SK-N-SH (cell line): ENCODE measurements around the gene MAPKAPK5. TPM values are rescaled to one million over a fixed set of nuclear protein-coding genes. Genes with fewer than 3 reads are reported as not detected.
"Not testable (repeated sequence)": the region's sequence is repeated elsewhere in the genome, so short reads cannot be mapped to it uniquely, and the experiment has no call there.

Experiments used
- CTCF ChIA-PET: fragments of 300-600, 350-600 bp; formaldehyde crosslinking; extraction: SDS; loops from one replicate; lab custom pipeline; 2021; lab: Yijun Ruan, JAX
- POLR2A ChIA-PET: fragments of 350-600 bp; sonication (Branson Sonifier 250); formaldehyde crosslinking; extraction: SDS; loops from one replicate; lab custom pipeline; 2020; ENCODE audit warnings: antibody characterized with exemption, inconsistent platforms; lab: Yijun Ruan, JAX
- DNase-seq: peaks from one replicate; pipeline ENCODE4 v3.0.0; 2012
- H2AFZ ChIP-seq: fragments of 200-600 bp; sonication (generic); 2 replicates; pipeline ENCODE4 v1.8.1; 2016; ENCODE audit warnings: antibody characterized with exemption, mild to moderate bottlenecking, low read depth
- H3F3A ChIP-seq: fragments of 200-600 bp; sonication (generic); replicated peaks from 2 replicates; pipeline ENCODE3; 2016; ENCODE audit warnings: antibody characterized with exemption, mild to moderate bottlenecking; ENCODE audit not compliant: insufficient read depth
- H3K27ac ChIP-seq, 2 experiments: fragments of 200-500 bp in 1 of 2; fragments of 200-600 bp in 1 of 2; sonication (Bioruptor generic) in 1 of 2; sonication (generic), shearing (Covaris generic) in 1 of 2; 2 replicates each; pipeline versions ENCODE4 v1.5.1 to v1.6.1; 2014 to 2016; ENCODE audit warnings: low read depth in 2 of 2, inconsistent platforms in 1 of 2, low read length in 1 of 2, mild to moderate bottlenecking in 1 of 2, mixed read lengths in 1 of 2
- H3K27me3 ChIP-seq: fragments of 200-600 bp; sonication (generic), shearing (Covaris generic); 2 replicates; pipeline ENCODE4 v1.6.1; 2016; ENCODE audit warnings: mixed run types; ENCODE audit not compliant: insufficient read depth
- H3K36me3 ChIP-seq, 2 experiments: fragments of 200-500 bp in 1 of 2; fragments of 200-600 bp in 1 of 2; sonication (Bioruptor generic) in 1 of 2; sonication (generic) in 1 of 2; replicated peaks in 1 of 2; 2 replicates each; pipeline versions ENCODE3 to v1.5.1; 2014 to 2016; ENCODE audit warnings: low read length in 1 of 2, mild to moderate bottlenecking in 1 of 2; ENCODE audit not compliant: insufficient read depth in 2 of 2, control insufficient read depth in 1 of 2
- H3K4me1 ChIP-seq, 2 experiments: fragments of 200-500 bp in 1 of 2; fragments of 200-600 bp in 1 of 2; sonication (Bioruptor generic) in 1 of 2; sonication (generic), shearing (Covaris generic) in 1 of 2; 2 replicates each; pipeline versions ENCODE4 v1.5.1 to v1.6.1; 2014 to 2016; ENCODE audit warnings: low read depth in 1 of 2, low read length in 1 of 2, mixed run types in 1 of 2; ENCODE audit not compliant: insufficient read depth in 2 of 2, control insufficient read depth in 1 of 2
- H3K4me2 ChIP-seq: fragments of 200-600 bp; sonication (generic), shearing (Covaris generic); 2 replicates; pipeline ENCODE4 v1.6.1; 2017; ENCODE audit warnings: mixed run types
- H3K4me3 ChIP-seq, 2 experiments: fragments of 200-500 bp in 1 of 2; fragments of 200-600 bp in 1 of 2; sonication (Bioruptor generic) in 1 of 2; sonication (generic), shearing (Covaris generic) in 1 of 2; 2 replicates each; pipeline versions ENCODE4 v1.5.1 to v1.8.1; 2014 to 2016; ENCODE audit warnings: low read depth in 2 of 2, inconsistent platforms in 1 of 2, low read length in 1 of 2, mild to moderate bottlenecking in 1 of 2, mixed read lengths in 1 of 2, moderate library complexity in 1 of 2
- H3K79me2 ChIP-seq: fragments of 200-600 bp; sonication (generic); 2 replicates; pipeline ENCODE4 v1.8.1; 2017; ENCODE audit warnings: mild to moderate bottlenecking; ENCODE audit not compliant: insufficient read depth
- H3K9ac ChIP-seq: fragments of 200-600 bp; sonication (generic); 2 replicates; pipeline ENCODE4 v1.6.1; 2017; ENCODE audit warnings: mixed run types
- H3K9me2 ChIP-seq: fragments of 200-600 bp; sonication (generic); 2 replicates; pipeline ENCODE4 v1.6.1; 2017; ENCODE audit warnings: mixed run types
- H3K9me3 ChIP-seq: fragments of 200-600 bp; sonication (generic); 2 replicates; pipeline ENCODE4 v1.6.1; 2017; ENCODE audit warnings: mixed run types, mild to moderate bottlenecking, moderate library complexity
- H4K20me1 ChIP-seq: fragments of 200-600 bp; sonication (generic); 2 replicates; pipeline ENCODE4 v1.6.1; 2017; ENCODE audit warnings: mild to moderate bottlenecking, mixed run types; ENCODE audit not compliant: insufficient read depth
- ELF1 ChIP-seq: IDR thresholded peaks from 2 replicates; pipeline ENCODE4 v1.4.0; 2012
- FOSL2 ChIP-seq: IDR thresholded peaks from 2 replicates; pipeline ENCODE4 v1.4.0; 2012; ENCODE audit warnings: low read depth, mild to moderate bottlenecking, moderate library complexity, borderline replicate concordance
- FOXJ3 ChIP-seq: sonication (generic); formaldehyde crosslinking; IDR thresholded peaks from 2 replicates; pipeline ENCODE4 v1.5.1; 2020; ENCODE audit warnings: mild to moderate bottlenecking, missing genetic modification reagents
- FOXM1 ChIP-seq: IDR thresholded peaks from 2 replicates; pipeline ENCODE4 v1.4.0; 2012; ENCODE audit warnings: low read depth, mild to moderate bottlenecking
- GABPA ChIP-seq: IDR thresholded peaks from 2 replicates; pipeline ENCODE4 v1.4.0; 2012; ENCODE audit warnings: low read depth, mild to moderate bottlenecking
- GATA2 ChIP-seq: sonication (generic); formaldehyde crosslinking; IDR thresholded peaks from 2 replicates; pipeline ENCODE4 v1.5.0; 2020; ENCODE audit warnings: mild to moderate bottlenecking, missing genetic modification reagents
- MXI1 ChIP-seq: IDR thresholded peaks from 2 replicates; pipeline ENCODE4 v1.6.1; 2012; ENCODE audit warnings: mild to moderate bottlenecking, low read depth, low read length, improper control_type of control experiment
- POLR2AphosphoS5 ChIP-seq: IDR thresholded peaks from 2 replicates; pipeline ENCODE4 v1.6.1; 2012; ENCODE audit warnings: low read depth, low read length
- RFX5 ChIP-seq: IDR thresholded peaks from 2 replicates; pipeline ENCODE4 v1.6.1; 2012; ENCODE audit warnings: mild to moderate bottlenecking, improper control_type of control experiment, low read length
- SIN3A ChIP-seq: IDR thresholded peaks from 2 replicates; pipeline ENCODE4 v1.6.1; 2012; ENCODE audit warnings: low read depth, mild to moderate bottlenecking, low read length, moderate library complexity, borderline replicate concordance
- SMC3 ChIP-seq: IDR thresholded peaks from 2 replicates; pipeline ENCODE4 v1.6.1; 2012; ENCODE audit warnings: low read depth, low read length, improper control_type of control experiment
- TAF1 ChIP-seq: IDR thresholded peaks from 2 replicates; pipeline ENCODE4 v1.6.1; 2012; ENCODE audit warnings: low read depth, mild to moderate bottlenecking, low read length, moderate library complexity, borderline replicate concordance
- TCF12 ChIP-seq: IDR thresholded peaks from 2 replicates; pipeline ENCODE4 v1.4.0; 2012
- WGBS: methylation state at CpG from one replicate; pipeline ENCODE4 v1.1.6; 2017; ENCODE audit warnings: low lambda C conversion rate; 5-methylcytosine and 5-hydroxymethylcytosine counted together
- polyA plus RNA-seq, 3 experiments: library from polyadenylated mRNA; depleted of rRNA; stranded (reverse); fragments of >200 nt; gene quantifications; 2 replicates each; pipeline ENCODE4 v1.2.3, GENCODE V29; 2012
- TF ChIP-seq, protein P1 (sequence below): IDR thresholded peaks from 2 replicates; pipeline ENCODE4; 2012
- TF ChIP-seq, protein P2 (sequence below): fragments of 150-350 bp; IDR thresholded peaks from 2 replicates; pipeline ENCODE4 v1.6.1; 2016; ENCODE audit warnings: mild to moderate bottlenecking, low read depth, low read length
- TF ChIP-seq, protein P3 (sequence below): IDR thresholded peaks from 2 replicates; pipeline ENCODE4 v1.4.0; 2012; ENCODE audit warnings: low read depth, borderline replicate concordance

MAPKAPK5 gene
- polyA plus RNA-seq, 1 of the 3 experiments (the other 2 are of a cell fraction), result 38.1 TPM

DNA sequence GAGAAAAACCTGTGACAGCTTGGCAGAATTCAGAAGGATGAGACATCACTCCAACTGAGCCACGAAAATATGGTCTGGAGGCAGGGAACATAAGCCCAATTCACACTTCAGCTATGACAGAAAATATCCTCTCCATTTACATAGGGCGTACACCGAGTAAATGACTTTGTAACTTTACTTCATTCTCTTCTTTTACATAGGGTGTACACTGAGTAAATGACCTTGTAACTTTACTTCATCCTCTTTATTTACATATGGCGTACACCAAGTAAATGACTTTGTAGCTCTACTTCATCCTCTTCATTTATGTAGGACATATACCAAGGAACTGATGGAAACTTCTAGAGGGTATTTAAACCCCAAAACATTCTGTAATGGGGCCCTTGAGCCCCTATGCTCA is 14.1 kb upstream of the MAPKAPK5 start:
- H2AFZ ChIP-seq, result no peak overlapping the region
- no peaks in the 10 kb centered on the region for H3K27me3 ChIP-seq
- H4K20me1 ChIP-seq, result no peaks in the 10 kb centered on the region
- TF ChIP-seq SIN3A, result no peak
- TF ChIP-seq, all 33 proteins: peak for 0
- no peaks in the 10 kb centered on the region for H3K79me2 ChIP-seq
- no peak overlapping the region for H3K27ac ChIP-seq
- no peaks in the 10 kb centered on the region for H3K9me2 ChIP-seq
- H3K9me3 ChIP-seq, result no peaks in the 10 kb centered on the region
- H3K36me3 ChIP-seq, result no peaks in the 10 kb centered on the region
- ChIA-PET POLR2A (no interaction called here), CTCF (interaction anchor here (0.7 kb wide), 1 partner anchor 75 kb away, joined by 4 read pairs; no protein-coding TSS in a partner anchor)
- H3K4me3 ChIP-seq, result no peak overlapping the region
- no peaks in the 10 kb centered on the region for H3K4me1 ChIP-seq
- no peak for DNase-seq
- no peak overlapping the region for H3K4me2 ChIP-seq
- no peak overlapping the region for H3K9ac ChIP-seq
- H3F3A ChIP-seq, result no peaks in the 10 kb centered on the region
- whole genome bisulfite sequencing, result 73% methylated on average over 4 of the region's 4 CpGs

DNA sequence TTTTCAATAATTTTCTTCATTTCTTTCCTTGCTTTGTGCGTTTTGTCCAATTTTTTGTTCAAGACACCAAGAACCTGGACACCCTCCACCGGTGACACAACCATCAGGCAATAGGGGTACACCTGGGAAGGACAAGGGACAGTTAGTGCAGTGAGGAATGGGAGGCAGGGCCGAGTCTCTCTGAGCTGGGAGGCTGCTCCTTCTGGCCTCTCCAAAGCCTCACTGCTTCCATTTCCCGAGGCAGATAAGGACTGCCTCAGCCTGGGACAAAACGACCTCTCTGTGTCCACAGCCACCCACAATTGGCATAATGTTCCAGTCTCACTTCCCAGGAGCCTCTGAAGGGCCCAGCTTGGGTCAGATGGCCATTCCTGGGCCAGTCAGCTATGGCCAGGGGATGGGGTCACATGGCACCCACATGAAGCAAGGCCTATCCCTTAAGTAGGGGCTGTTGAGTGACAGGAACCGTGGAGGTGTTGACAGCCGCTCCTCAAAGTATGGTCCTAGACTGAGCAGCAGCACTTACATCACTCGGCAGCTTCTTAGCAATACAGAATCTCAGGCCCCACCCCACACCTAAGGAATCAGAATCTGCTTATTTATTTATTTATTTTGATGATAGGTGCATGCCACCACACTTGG is 13.6 kb upstream of the MAPKAPK5 start:
- CTCF ChIA-PET, result interaction anchor here (0.7 kb wide), 1 partner anchor 76 kb away, joined by 4 read pairs; no protein-coding TSS in a partner anchor
- TF ChIP-seq ELF1 (no peak), GABPA (no peak), FOSL2 (no peak), POLR2AphosphoS5 (no peak), FOXM1 (no peak), SMC3 (no peak), TCF12 (no peak), GATA2 (CRISPR knock-in tag) (no peak), MXI1 (no peak), FOXJ3 (CRISPR knock-in tag) (no peak), TAF1 (no peak), RFX5 (no peak)
- TF ChIP-seq, protein P1, sequence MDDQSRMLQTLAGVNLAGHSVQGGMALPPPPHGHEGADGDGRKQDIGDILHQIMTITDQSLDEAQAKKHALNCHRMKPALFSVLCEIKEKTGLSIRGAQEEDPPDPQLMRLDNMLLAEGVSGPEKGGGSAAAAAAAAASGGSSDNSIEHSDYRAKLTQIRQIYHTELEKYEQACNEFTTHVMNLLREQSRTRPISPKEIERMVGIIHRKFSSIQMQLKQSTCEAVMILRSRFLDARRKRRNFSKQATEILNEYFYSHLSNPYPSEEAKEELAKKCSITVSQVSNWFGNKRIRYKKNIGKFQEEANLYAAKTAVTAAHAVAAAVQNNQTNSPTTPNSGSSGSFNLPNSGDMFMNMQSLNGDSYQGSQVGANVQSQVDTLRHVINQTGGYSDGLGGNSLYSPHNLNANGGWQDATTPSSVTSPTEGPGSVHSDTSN, result no peak
- TF ChIP-seq, protein P2, sequence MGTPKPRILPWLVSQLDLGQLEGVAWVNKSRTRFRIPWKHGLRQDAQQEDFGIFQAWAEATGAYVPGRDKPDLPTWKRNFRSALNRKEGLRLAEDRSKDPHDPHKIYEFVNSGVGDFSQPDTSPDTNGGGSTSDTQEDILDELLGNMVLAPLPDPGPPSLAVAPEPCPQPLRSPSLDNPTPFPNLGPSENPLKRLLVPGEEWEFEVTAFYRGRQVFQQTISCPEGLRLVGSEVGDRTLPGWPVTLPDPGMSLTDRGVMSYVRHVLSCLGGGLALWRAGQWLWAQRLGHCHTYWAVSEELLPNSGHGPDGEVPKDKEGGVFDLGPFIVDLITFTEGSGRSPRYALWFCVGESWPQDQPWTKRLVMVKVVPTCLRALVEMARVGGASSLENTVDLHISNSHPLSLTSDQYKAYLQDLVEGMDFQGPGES, result no peak
- TF ChIP-seq, protein P3, sequence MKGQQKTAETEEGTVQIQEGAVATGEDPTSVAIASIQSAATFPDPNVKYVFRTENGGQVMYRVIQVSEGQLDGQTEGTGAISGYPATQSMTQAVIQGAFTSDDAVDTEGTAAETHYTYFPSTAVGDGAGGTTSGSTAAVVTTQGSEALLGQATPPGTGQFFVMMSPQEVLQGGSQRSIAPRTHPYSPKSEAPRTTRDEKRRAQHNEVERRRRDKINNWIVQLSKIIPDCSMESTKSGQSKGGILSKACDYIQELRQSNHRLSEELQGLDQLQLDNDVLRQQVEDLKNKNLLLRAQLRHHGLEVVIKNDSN, result no peak
- TF ChIP-seq, all 33 proteins: peak for 0
- Histone ChIP-seq H3K27ac (no peak overlapping the region), H3K36me3 (no peaks in the 10 kb centered on the region), H3K9ac (no peak overlapping the region), H3F3A (no peaks in the 10 kb centered on the region), H3K4me1 (no peaks in the 10 kb centered on the region), H2AFZ (no peak overlapping the region), H3K4me2 (no peak overlapping the region), H3K27me3 (no peaks in the 10 kb centered on the region), H4K20me1 (no peaks in the 10 kb centered on the region), H3K79me2 (no peaks in the 10 kb centered on the region), H3K4me3 (no peak overlapping the region), H3K9me2 (no peaks in the 10 kb centered on the region), H3K9me3 (no peaks in the 10 kb centered on the region)
- WGBS, result 58% methylated on average over 7 of the region's 8 CpGs
- DNase-seq, result no peak
- POLR2A ChIA-PET, result no interaction called here

DNA sequence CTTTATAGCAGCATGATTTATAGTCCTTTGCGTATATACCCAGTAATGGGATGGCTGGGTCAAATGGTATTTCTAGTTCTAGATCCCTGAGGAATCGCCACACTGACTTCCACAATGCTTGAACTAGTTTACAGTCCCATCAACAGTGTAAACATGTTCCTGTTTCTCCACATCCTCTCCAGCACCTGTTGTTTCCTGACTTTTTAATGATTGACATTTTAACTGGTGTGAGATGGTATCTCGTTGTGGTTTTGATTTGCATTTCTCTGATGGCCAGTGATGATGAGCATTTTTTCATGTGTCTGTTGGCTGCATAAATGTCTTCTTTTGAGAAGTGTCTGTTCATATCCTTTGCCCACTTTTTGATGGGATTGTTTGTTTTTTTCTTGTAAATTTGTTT is 12.4 kb upstream of the MAPKAPK5 start:
- CTCF ChIA-PET, H2AFZ ChIP-seq, H3F3A ChIP-seq, H3K36me3 ChIP-seq, DNase-seq, H3K27me3 ChIP-seq, H3K9me3 ChIP-seq, POLR2A ChIA-PET, H3K4me3 ChIP-seq, H3K9ac ChIP-seq, H3K4me1 ChIP-seq, H3K4me2 ChIP-seq, H3K79me2 ChIP-seq, H3K9me2 ChIP-seq, H3K27ac ChIP-seq, H4K20me1 ChIP-seq: not testable (repeated sequence)
- 36% methylated on average over 3 of the region's 3 CpGs for WGBS
